Stimulated activated CD4-positive, alpha-beta T cell treated with anti-CD3 and anti-CD28 coated beads, Interleukin-2, amount 100 ng/mL, for 48 hours (primary cell): ENCODE data around the gene SGSH.
"Not testable (repeated sequence)": the region's sequence is repeated elsewhere in the genome, so short reads cannot be mapped to it uniquely, and the experiment has no call there.

Experiments used
- DNase-seq, 2 donors: peaks; one replicate each; pipeline ENCODE4 v3.0.0-alpha.2; 2020

Gene SGSH

GRCh38 chr17:80209765-80210164 is 10.4 kb downstream of the SGSH start:
- DNase-seq, result no peak

DNA sequence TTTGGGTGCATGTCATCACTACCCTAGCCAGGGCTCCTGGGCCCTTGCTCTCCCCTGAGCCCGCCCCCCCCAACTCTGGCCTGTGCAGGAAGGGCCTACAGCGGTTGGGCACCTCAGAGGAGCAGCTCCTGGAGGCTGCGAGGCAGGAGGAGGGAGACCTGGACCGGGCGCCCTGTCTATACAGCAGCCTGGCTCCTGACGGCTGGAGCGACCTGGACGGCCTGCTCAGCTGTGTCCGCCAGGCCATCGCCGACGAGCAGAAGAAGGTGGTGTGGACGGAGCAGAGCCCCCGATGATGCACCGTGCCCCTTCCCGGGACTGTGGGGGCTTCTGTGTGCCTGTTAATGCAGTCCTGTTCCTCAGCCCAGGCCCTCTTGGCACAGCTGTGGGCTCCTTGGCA is 12.1 kb downstream of the SGSH start:
- DNase-seq, result no peak

- no peak for DNase-seq
Measured at GRCh38 chr17:80205811-80206210, 14.3 kb downstream of the SGSH start.

GRCh38 chr17:80204626-80205468 is 15.3 kb downstream of the SGSH start:
- DNase-seq, result no peak

DNA sequence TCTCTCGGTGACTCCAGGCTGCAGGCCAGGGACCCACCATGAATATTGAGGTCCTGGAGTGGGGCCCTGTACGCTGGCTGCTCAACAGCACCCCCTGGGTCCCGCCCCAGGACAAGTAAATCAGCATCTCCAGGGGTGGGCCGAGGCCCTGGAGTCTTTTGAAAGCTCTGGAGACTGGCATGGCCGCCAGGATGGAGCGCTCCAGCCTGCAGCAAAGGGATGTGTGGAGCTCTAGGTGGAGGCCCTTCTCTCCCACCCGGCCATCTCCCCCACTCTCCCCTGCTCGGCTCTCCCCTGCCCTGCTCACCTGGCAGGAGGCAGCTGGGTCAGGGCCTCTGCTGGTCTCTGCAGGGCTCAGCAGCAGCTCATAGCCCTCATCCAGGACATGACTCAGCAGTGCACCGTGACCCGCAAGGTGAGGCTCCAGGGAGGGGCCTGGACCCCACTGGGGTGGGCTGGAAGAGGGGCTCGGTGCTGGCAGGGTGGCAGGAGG is 16.6 kb downstream of the SGSH start:
- DNase-seq, result no peak

- DNase-seq, result no peak
Measured at GRCh38 chr17:80202197-80202596, 17.9 kb downstream of the SGSH start.

GRCh38 chr17:80201446-80201845 is 18.7 kb downstream of the SGSH start:
- DNase-seq, result no peak

GRCh38 chr17:80199295-80199694 is 20.8 kb downstream of the SGSH start:
- DNase-seq, result not testable (repeated sequence)

DNA sequence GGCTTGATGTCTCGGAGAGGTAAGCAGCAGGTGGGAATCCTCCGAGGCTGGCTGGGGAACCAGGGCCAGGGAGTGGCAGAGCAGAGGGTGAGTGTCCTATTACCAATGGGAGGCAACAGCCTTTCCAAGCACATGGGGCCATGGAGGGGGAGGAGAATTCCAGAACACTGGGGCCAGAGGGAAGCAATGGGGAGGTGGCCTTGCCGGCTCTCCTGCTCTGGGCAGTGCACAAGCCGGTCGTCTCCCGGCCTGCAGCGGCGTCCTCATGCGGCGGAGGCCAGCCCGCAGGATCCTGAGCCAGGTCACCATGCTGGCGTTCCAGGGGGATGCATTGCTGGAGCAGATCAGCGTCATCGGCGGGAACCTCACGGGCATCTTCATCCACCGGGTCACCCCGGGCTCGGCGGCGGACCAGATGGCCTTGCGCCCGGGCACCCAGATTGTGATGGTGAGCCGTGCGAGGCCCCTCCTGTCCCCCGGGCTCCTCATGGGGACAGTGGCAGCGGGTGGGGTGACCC is 21.9 kb downstream of the SGSH start:
- DNase-seq, result no peak

- no peak for DNase-seq
Measured at GRCh38 chr17:80196652-80197051, 23.5 kb downstream of the SGSH start.

- peak; percentile 50 to 69 for DNase-seq
Measured at GRCh38 chr17:80195671-80196529, 24.2 kb downstream of the SGSH start.

- DNase-seq, result no peak
Measured at GRCh38 chr17:80195141-80195540, 25.0 kb downstream of the SGSH start.

GRCh38 chr17:80191865-80192661 is 28.1 kb downstream of the SGSH start:
- DNase-seq, result no peak

DNA sequence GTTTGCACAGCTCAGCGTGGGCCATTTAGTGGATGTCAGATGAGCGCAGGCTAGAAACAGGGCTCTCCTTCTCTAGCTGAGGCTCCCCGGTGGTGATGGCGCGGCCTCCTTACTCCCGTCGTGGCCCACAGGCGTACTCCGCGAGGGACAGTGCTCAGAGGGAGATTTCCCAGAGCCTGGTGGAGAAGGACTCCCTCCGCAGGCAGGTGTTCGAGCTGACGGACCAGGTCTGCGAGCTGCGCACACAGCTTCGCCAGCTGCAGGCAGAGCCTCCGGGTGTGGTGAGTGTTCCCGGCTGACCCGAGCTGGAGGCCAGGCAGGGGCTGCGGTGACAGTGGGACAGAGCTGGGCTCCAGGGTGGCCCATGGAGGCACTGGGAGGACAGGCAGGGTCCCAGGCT is 28.9 kb downstream of the SGSH start:
- no peak for DNase-seq

- DNase-seq, result no peak
Measured at GRCh38 chr17:80190716-80191115, 29.4 kb downstream of the SGSH start.

DNA sequence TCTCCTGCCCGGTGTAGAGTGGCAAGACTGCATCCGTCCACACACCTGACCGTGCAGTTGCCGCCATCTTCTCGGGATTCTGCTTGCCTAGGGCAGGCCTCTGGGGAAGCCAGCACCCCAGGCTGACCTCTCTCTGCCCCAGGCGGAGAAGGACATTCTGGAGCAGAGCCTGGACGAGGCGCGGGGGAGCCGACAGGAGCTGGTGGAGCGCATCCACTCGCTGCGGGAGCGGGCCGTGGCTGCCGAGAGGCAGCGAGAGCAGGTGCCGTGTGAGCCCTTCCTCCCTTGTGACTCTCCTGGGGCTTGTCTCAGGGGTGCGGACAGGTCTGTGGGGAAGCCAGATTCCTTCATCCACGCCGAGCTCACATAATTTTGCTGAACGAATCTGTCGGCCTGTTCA is 30.5 kb downstream of the SGSH start:
- DNase-seq, result no peak

DNA sequence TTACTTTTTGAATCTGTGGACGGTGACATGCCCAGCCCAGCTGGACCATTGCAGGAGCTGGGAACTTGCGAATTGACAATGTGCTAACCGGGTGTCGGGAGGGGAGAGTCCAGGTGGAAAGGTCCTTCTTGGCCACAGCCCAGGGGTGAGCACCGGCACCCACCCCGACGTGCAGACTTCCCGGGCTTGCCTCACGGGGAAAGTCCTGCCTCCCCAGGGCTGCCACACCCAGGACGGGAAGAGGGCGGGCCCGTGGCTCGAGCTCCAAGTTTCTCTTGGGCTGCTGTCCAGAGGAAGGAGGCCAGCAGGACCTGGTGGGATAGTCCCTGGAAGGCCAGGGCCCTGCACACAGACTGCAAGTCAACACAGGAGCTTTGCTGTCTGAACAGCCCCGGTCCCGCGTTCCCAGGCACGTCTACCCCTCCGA is 32.6 kb downstream of the SGSH start:
- no peak for DNase-seq

GRCh38 chr17:80187090-80187489 is 33.0 kb downstream of the SGSH start:
- DNase-seq, result no peak

- no peak for DNase-seq
Measured at GRCh38 chr17:80185968-80186367, 34.2 kb downstream of the SGSH start.

DNA sequence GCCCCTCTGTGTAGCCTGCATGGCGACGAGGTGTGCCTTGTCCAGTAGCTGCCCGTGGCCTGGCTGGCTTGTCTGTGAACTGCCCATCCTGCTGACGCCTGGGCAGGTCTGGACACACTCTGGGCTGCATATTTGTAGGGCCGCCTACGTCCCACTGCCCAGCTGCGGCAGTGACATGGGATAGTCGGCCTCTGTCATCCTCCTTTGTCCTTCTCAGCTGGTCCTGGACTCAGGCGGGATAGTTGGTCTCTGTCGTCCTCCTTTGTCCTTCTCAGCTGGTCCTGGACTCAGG is 35.8 kb downstream of the SGSH start:
- no peak for DNase-seq

GRCh38 chr17:80183581-80184422 is 36.3 kb downstream of the SGSH start:
- no peak for DNase-seq

DNA sequence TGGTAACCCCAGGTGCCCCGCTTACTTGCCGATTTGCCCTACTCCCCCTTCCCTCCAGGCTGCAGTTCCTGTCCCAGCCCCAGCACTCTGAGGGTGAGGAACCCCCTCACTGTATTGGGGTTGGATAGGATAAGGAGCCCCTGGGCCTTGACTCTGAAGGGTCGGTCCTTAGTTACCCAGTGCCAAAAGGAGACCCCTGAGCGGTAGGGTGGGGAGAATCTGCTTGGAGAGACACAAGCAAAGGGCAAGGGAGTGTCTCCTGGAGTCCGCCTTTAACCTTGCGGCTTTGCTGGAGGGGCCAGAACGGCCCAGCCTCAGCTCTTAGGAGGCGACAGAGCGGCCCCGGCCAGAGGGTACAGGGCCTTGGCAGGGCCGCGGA is 37.3 kb downstream of the SGSH start:
- no peak for DNase-seq
